Fibroblast of lung (primary cell): ENCODE measurements around the gene MYD88. TPM values are rescaled to one million over a fixed set of nuclear protein-coding genes. Genes with fewer than 3 reads are reported as not detected.

Experiments used
- DNase-seq, 2 donors: peaks; one replicate each; pipeline versions ENCODE4 v3.0.0 to v3.0.0-alpha.2; 2010; ENCODE audit warnings: low read depth in 2 of 2
- H2AFZ ChIP-seq: 2 replicates; pipeline ENCODE4 v1.5.1; 2012; ENCODE audit warnings: low read length, control low read depth, inconsistent platforms
- H3K27ac ChIP-seq: 2 replicates; pipeline ENCODE4 v1.5.1; 2011; ENCODE audit warnings: low read length, control low read depth; ENCODE audit not compliant: insufficient read depth
- H3K27me3 ChIP-seq: 2 replicates; pipeline ENCODE4 v1.5.1; 2011; ENCODE audit warnings: mild to moderate bottlenecking, low read length; ENCODE audit not compliant: control insufficient read depth, insufficient read depth
- H3K36me3 ChIP-seq: 2 replicates; pipeline ENCODE4 v1.5.1; 2011; ENCODE audit warnings: low read length; ENCODE audit not compliant: control insufficient read depth, insufficient read depth
- H3K4me1 ChIP-seq: 2 replicates; pipeline ENCODE4 v1.5.1; 2011; ENCODE audit warnings: low read length; ENCODE audit not compliant: control insufficient read depth, insufficient read depth; ENCODE audit errors: extremely low read depth
- H3K4me2 ChIP-seq: 2 replicates; pipeline ENCODE4 v1.5.1; 2011; ENCODE audit warnings: low read length, control low read depth; ENCODE audit not compliant: insufficient read depth; ENCODE audit errors: extremely low read depth
- H3K4me3 ChIP-seq, 4 experiments: fragments of 200-600 bp in 1 of 4; sonication (generic) in 1 of 4; replicated peaks in 1 of 4; 2 replicates each; pipeline ENCODE4 v1.5.1; 2011 to 2016; ENCODE audit warnings: low read length in 4 of 4, low read depth in 3 of 4, mild to moderate bottlenecking in 3 of 4, control low read depth in 2 of 4, inconsistent platforms in 1 of 4, mixed read lengths in 1 of 4; ENCODE audit not compliant: insufficient read depth in 1 of 4; ENCODE audit errors: control extremely low read depth in 1 of 4
- H3K79me2 ChIP-seq: 2 replicates; pipeline ENCODE4 v1.5.1; 2012; ENCODE audit warnings: mild to moderate bottlenecking, low read length, inconsistent platforms; ENCODE audit not compliant: control insufficient read depth, insufficient read depth
- H3K9ac ChIP-seq: 2 replicates; pipeline ENCODE4 v1.5.1; 2011; ENCODE audit warnings: mild to moderate bottlenecking, low read length, control low read depth; ENCODE audit not compliant: insufficient read depth
- H3K9me3 ChIP-seq: 2 replicates; pipeline ENCODE4 v1.5.1; 2012; ENCODE audit warnings: low read depth, low read length; ENCODE audit not compliant: control insufficient read depth, insufficient read depth
- H4K20me1 ChIP-seq: 2 replicates; pipeline ENCODE4 v1.5.1; 2011; ENCODE audit warnings: low read length; ENCODE audit not compliant: control insufficient read depth, insufficient read depth; ENCODE audit errors: extremely low read depth
- CTCF ChIP-seq, 2 donors: IDR thresholded peaks in 1 of 2; conservative IDR thresholded peaks in 1 of 2; 1 replicate in 1 of 2; 2 replicates in 1 of 2; pipeline ENCODE4 v1.5.1; 2011 to 2012; ENCODE audit warnings: low read length in 2 of 2, control low read depth in 1 of 2, inconsistent platforms in 1 of 2, low read depth in 1 of 2, mild to moderate bottlenecking in 1 of 2
- EZH2 ChIP-seq: IDR thresholded peaks from 2 replicates; pipeline ENCODE4 v1.5.1; 2012; ENCODE audit warnings: low read length, control low read depth, mild to moderate bottlenecking; ENCODE audit errors: missing control alignments
- polyA plus RNA-seq, 2 donors: library from polyadenylated mRNA; depleted of rRNA in 1 of 2; stranded (reverse) in 1 of 2; unstranded in 1 of 2; fragments of >200 nt; gene quantifications; 2 replicates each; pipeline ENCODE4 v1.2.1, GENCODE V29; 2011 to 2012; ENCODE audit warnings: missing spikeins in 1 of 2
- total RNA-seq: library from RNA; depleted of rRNA; stranded (reverse); fragments of >200 nt; gene quantifications from 2 replicates; pipeline ENCODE4 v1.2.1, GENCODE V29; 2014

MYD88 gene
- total and polyA plus RNA-seq, 2 donors (not counting 1 experiment from before 2014, with no cell fraction given) = 12.1 to 22.1 TPM

GRCh38 chr3:38155825-38156224 lies 17.4 kb downstream of the MYD88 start:
- Histone ChIP-seq H3K27ac (no peak overlapping the region), H2AFZ (no peak overlapping the region), H3K4me1 (no peaks in the 10 kb centered on the region), H3K79me2 (no peaks in the 10 kb centered on the region), H4K20me1 (no peaks in the 10 kb centered on the region), H3K9ac (no peak overlapping the region), H3K4me2 (no peak overlapping the region), H3K27me3 (no peaks in the 10 kb centered on the region), H3K36me3 (no peaks in the 10 kb centered on the region), H3K9me3 (no peaks in the 10 kb centered on the region), H3K4me3 (no peak overlapping the region)
- DNase-seq = no peak
- TF ChIP-seq EZH2 (no peak), CTCF (conservative IDR thresholded peaks at IDR 0.05 in 1 of 2, IDR thresholded peaks at IDR 0.05 in 1 of 2; ENCODE audit: low read depth in 1 of 2, low read length in 2 of 2) (no peak)

GRCh38 chr3:38157117-38157516 lies 18.7 kb downstream of the MYD88 start:
- no peak for DNase-seq
- no peak for TF ChIP-seq CTCF (conservative IDR thresholded peaks at IDR 0.05 in 1 of 2, IDR thresholded peaks at IDR 0.05 in 1 of 2; ENCODE audit: low read depth in 1 of 2, low read length in 2 of 2)
- no peak for TF ChIP-seq EZH2
- Histone ChIP-seq H3K4me2 (no peak overlapping the region), H3K27me3 (no peaks in the 10 kb centered on the region), H3K36me3 (no peaks in the 10 kb centered on the region), H2AFZ (no peak overlapping the region), H3K4me3 (no peak overlapping the region), H3K79me2 (no peaks in the 10 kb centered on the region), H3K27ac (no peak overlapping the region), H3K4me1 (no peaks in the 10 kb centered on the region), H3K9ac (no peak overlapping the region), H4K20me1 (no peaks in the 10 kb centered on the region), H3K9me3 (no peaks in the 10 kb centered on the region)

- no peaks in the 10 kb centered on the region for H3K79me2 ChIP-seq
- no peaks in the 10 kb centered on the region for H3K27me3 ChIP-seq
- no peaks in the 10 kb centered on the region for H3K4me1 ChIP-seq
- no peak overlapping the region for H3K9ac ChIP-seq
- H2AFZ ChIP-seq = no peak overlapping the region
- no peak overlapping the region for H3K27ac ChIP-seq
- no peaks in the 10 kb centered on the region for H3K9me3 ChIP-seq
- no peak overlapping the region for H3K4me2 ChIP-seq
- no peaks in the 10 kb centered on the region for H3K36me3 ChIP-seq
- no peak overlapping the region for H3K4me3 ChIP-seq
- H4K20me1 ChIP-seq = no peaks in the 10 kb centered on the region
- DNase-seq = peak in 1 of 2 donors; percentile 13
- TF ChIP-seq EZH2 (no peak), CTCF (conservative IDR thresholded peaks at IDR 0.05 in 1 of 2, IDR thresholded peaks at IDR 0.05 in 1 of 2; ENCODE audit: low read depth in 1 of 2, low read length in 2 of 2) (no peak)
These were observed 19.1 kb downstream of the MYD88 start for GRCh38 chr3:38157595-38157994.
